Measurements from ENCODE around the gene PAK3.

The PAK3 gene

DNA sequence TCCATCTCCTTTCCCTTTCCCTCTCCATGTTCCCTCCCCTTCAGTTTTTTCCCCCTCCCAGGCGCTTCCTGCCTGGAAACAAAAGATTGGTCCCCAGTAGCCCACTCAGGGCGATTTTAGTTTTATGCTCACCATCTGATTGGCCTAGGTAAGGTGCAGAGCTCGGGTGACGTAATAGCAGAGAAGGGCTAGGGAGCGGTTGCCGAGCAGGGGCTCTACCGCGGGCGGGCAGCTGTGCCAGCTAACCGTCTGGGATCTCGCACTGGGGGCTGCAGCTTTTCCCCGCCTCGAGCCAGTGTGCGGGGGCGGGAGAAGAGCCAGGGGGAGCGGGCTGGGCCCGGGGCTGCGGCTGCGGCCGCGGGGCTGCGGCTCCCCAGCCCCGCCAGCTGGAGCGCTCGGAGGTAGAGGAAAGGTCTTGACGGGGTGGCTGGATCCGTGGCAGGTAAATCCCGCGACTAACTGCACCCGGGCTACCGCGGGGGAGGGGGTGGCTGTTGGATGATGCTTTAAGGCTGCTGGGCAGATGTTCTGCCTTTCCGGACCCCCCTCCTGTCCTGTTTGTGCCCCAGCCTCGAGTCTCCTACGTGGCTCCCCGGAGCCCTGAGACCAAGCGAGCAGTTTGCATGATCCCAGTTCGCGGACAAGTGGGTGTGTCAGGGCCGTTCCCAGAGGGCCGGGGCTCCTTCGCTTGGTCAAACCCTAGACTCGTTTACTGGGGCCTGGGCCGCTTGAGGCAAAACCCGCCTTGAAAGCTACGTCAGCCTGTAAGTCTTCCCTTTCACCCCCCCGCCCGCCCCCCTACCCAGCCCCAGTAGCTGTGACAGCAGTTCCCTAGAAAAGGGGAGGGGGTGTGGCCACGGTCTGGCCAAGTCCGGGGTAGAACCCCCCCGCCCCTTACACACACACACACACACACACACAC is at the start of gene PAK3:
Gene PAK3, plus strand, starts transcription at position 218 of the 922 bp plus-strand sequence. CDS start 26,913 bp downstream, outside the sequence.
- DNase-seq = no peak

DNA sequence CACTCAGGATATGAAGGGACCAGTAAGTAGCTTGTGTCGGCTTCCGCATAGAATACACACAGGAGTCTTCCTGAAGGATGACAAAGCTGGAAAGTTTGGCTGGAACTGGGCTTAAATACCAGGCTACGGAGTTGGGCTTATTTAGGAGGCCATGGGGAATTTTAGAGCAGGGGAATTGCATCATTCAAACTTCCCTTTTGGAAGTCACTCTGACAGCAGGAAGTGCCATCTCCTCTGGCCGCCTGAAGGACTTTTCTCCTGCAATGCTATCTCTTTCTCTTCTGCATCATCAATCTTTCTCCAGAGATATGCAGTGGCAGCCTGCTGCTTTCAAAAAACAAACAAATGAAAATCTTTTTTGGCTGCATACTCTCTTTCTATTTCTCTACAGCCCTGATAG is 48.4 kb upstream of the PAK3 start:
- no peak for DNase-seq

DNA sequence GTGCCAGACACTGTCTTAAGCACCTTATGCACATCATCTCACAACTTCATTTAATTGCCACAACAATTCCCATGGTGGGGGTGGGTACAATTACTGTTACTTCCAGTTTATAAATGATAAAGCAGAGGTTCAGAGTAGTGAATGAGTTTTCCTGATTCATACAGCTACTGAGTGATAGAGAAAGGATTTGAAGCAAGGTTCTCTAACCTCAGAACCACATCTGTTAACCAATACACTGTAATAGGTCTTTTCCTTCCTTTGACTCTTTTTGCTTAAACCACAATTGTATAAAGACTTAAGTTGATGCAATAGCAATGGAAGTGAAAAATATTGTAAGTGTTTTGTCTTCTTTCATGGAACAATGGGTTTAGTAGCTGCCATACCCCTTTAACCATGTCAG is 43.5 kb upstream of the PAK3 start:
- no peak for DNase-seq

- DNase-seq = no peak
Observed at GRCh38 chrX:111071542-111072277, 24.3 kb upstream of the PAK3 start.

DNA sequence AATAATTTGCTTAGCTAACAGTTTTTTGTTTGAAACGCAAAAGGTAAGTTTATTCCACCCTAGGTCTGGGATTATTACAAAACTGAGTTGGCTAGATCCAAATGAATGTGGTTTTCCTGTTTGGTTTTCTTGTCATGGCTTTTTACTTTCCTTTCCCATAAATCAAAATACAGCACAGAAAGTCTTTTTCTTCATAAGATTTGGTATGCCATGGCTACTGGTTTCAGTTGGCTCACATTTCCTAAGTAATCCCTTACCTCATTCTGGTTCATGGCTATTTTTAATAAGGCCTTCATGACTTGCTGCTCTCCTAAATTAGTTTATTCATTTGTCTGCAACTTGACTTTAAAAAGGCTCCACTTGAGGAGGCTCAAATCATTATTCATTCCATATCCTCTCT is 12.9 kb upstream of the PAK3 start:
- DNase-seq = no peak

- no peak for DNase-seq
Observed at GRCh38 chrX:111086591-111087006, 9.4 kb upstream of the PAK3 start.

- DNase-seq = no peak
Observed at GRCh38 chrX:111088628-111089027, 7.4 kb upstream of the PAK3 start.

DNA sequence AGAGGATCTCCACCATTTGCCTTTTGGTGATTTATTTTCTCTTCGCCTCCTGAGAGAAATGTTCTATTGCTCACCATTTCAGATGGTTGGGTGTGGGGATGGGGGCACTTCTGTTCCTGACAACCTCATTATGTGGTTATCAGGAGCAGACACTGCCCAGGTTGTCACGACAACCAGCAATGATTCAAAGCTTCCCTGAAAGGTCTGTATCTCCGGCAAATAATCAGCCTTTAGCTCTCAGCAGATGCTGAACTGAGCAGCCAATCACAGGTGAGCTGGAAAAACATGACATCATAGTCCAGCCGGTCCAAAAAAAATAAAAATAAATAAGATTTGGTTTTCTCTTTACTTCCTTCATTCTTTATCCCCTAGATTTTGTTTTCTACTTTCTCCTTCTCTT is 5.5 kb upstream of the PAK3 start:
- no peak for DNase-seq

GRCh38 chrX:111098874-111099273 is 2.9 kb downstream of the PAK3 start:
- no peak for DNase-seq

DNA sequence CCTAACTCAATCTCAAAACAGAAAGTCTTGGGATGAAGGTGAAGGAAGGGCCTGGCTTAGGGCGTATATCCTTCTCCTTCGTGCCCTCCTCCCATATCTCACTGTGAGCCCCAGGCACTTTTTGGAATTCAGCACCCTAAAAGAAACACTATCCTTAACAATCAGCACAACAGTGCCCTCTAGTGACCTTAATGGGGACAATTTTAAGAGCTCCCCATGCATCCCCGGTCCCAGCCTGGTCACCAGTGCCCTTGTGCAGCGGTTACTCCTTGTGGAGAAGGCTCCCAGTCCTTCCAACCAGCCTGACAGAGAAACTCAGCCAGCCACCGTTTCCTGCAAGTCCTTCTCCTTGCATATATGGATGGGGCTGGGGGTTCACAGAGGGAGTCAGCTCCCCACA is 4.2 kb downstream of the PAK3 start:
- DNase-seq = peak; percentile 1

DNA sequence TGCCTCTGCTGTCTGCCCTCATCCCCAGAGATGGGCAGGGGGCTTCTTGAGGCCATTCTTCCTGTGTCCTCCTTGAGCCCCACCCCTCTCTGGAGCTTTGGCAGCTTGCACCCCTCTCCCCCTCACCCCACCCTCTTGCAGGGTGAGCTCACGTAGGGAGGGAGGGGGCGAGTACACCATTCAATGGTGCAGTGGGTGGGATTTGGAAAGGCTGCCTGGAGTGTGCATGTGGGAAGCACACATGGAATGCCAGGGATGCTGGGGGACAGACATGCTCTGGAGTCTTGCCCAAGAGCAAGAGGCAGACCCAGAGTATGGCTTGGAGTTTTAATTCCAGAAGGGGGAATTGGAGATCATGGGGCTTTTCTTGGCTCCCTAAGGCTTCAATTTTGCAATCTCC is 5.6 kb downstream of the PAK3 start:
- no peak for DNase-seq

DNA sequence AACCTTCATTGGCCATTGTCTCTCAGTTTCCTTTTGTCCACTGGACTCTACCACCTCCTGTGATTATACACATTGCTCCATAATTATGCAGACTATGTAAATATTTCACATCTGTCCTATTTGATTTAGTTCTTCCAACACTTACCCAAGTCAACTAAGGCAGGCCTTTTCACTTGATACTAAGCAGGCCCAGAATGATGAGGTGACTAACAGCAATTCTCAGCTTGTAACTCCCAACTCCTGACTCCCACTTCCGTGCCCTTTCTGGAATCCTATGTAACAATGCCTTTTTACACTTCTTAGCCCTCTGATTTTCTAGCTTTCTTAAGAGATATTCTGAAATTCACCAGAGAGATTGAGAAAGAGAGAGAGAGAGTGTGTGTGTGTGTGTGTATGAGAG is 6.6 kb downstream of the PAK3 start:
- no peak for DNase-seq

- no peak for DNase-seq
Observed at GRCh38 chrX:111103246-111103645, 7.3 kb downstream of the PAK3 start.

DNA sequence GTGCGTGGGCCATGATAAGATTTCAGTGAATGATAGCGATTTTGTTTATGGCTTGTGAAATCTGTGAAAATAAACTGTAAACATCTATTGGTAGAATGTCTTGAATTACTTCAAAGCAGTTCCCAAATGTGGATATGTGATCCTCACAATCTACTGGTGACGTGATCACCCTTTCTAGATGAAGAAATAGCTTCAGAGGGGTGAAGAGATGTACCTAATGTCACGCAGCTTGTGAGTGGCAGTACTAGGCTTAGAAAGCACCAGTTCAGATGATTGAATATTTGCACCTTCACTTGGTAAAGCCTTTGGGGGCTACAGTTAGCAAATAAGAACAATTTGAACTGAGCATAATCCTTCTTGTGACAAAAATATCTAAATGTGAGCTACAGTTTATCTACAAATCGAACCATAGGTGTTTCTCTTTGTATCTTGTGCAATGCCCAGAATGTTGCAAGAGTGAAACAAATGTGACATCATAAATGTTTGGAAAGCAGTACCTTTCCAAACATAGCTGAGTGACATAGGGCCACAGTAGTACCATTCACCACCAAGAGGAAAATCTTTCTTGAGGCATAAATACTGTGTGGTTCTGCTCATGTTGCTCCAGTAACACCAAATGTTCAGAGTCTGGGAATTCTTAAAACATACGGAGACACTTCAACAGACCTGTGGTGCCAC is 14.2 kb downstream of the PAK3 start:
- no peak for DNase-seq

DNA sequence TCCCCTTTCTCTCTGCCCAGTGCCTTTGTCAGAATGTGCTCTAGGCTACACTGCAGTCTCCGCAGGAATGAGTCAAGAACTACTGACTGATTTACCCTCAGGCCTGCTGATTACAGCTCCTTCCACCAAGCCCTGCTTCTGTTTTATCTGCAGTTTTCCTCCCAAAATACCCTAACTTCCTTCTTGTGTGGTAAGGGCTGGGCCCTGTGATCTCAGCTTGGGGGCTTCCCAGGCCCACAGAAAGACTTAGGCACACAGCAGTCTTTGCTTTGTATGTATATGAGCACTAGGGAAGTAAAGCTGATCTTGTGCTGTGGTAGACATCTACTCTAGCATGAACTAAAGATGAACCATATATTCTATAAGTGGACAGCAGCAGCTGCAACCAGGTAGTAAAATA is 18.8 kb downstream of the PAK3 start:
- DNase-seq = no peak

- DNase-seq = no peak
Observed at GRCh38 chrX:111116666-111117065, 20.7 kb downstream of the PAK3 start.

- DNase-seq = no peak
Observed at GRCh38 chrX:111119341-111119740, 23.4 kb downstream of the PAK3 start.

GRCh38 chrX:111123125-111123524 is 27.1 kb downstream of the PAK3 start:
- no peak for DNase-seq

GRCh38 chrX:111123606-111124179 is 27.7 kb downstream of the PAK3 start:
- DNase-seq = no peak

GRCh38 chrX:111124418-111124817 is 28.4 kb downstream of the PAK3 start:
- DNase-seq = no peak

DNA sequence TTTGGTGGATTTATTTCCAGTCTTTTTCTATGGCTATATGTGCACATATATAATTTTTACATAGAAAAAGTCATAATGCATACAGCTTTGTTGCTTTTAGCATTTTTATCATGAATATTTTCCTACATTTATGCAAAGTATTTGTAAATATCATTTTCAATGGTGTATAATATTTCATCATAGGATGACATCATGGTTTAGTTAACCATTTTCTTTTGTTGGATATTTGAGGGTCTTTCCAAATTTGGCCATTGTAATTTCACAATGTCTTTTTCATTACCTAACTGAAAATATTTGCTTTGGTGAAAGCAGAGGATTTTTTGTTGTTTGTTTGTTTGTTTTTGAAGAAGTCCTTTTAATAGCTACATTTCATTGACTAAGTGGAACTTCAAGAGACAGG is 31.0 kb downstream of the PAK3 start:
- DNase-seq = no peak

- DNase-seq = no peak
Observed at GRCh38 chrX:111129921-111130320, 33.9 kb downstream of the PAK3 start.

- no peak for DNase-seq
Observed at GRCh38 chrX:111131572-111131971, 35.6 kb downstream of the PAK3 start.
